Measurements from ENCODE around the gene LYRM9. TPM values are rescaled to one million over a fixed set of nuclear protein-coding genes. Genes with fewer than 3 reads are reported as not detected.
A peak's percentile ranks its signal among the peaks of the same experiment; 100 is the strongest.

The LYRM9 gene
- total and polyA plus RNA-seq, 9 of the 15 experiments (the other 6 are each of a cell fraction or from before 2014, with no cell fraction given) = 0.98 to 4.7 (median 1.8) TPM

GRCh38 chr17:27879987-27880608, 13.1 kb downstream of the LYRM9 start (continued):
- TF ChIP-seq KDM5B (IDR thresholded peaks at IDR 0.05; ENCODE audit: insufficient replicate concordance, low read depth, low read length) (no peak), TRIM25 (IDR thresholded peaks at IDR 0.05; ENCODE audit: borderline replicate concordance) (no peak), MYNN (IDR thresholded peaks at IDR 0.05) (no peak), MYNN (CRISPR knock-in tag; IDR thresholded peaks at IDR 0.05) (no peak), TFAM (CRISPR knock-in tag; conservative IDR thresholded peaks at IDR 0.05) (no peak), SFPQ (IDR thresholded peaks at IDR 0.05; ENCODE audit: low read depth, low read length) (no peak), ZFPM2 (CRISPR knock-in tag; IDR thresholded peaks at IDR 0.05) (no peak), HMG20A (CRISPR knock-in tag; conservative IDR thresholded peaks at IDR 0.05) (no peak), ZNF316 (IDR thresholded peaks at IDR 0.05) (peak; percentile 54), CREB3 (tag; conservative IDR thresholded peaks at IDR 0.05; ENCODE audit: low read depth) (no peak), NCOA1 (IDR thresholded peaks at IDR 0.05; ENCODE audit: low read depth) (no peak), CC2D1A (IDR thresholded peaks at IDR 0.05) (peak; percentile 34; the same call in 1 of the 2 replicates), ZBTB34 (CRISPR knock-in tag; IDR thresholded peaks at IDR 0.05) (no peak), CREM (IDR thresholded peaks at IDR 0.05; ENCODE audit: low read depth) (peak; percentile 51; the same call in 1 of the 2 replicates), NFE2 (IDR thresholded peaks at IDR 0.05; ENCODE audit: low read depth) (peak; percentile 43; the same call in 1 of the 2 replicates), C11orf30 (IDR thresholded peaks at IDR 0.05; ENCODE audit: low read depth) (0 out of 2 replicates have a peak, but pooled peaks have one; percentile 23), SMC3 (conservative IDR thresholded peaks at IDR 0.05; ENCODE audit: insufficient read depth, low read depth, low read length) (peak; percentile 78), ID3 (CRISPR knock-in tag; IDR thresholded peaks at IDR 0.05) (no peak), ID3 (tag; IDR thresholded peaks at IDR 0.05) (no peak), MAZ (CRISPR knock-in tag; conservative IDR thresholded peaks at IDR 0.05 in 1 of 2, IDR thresholded peaks at IDR 0.05 in 1 of 2) (peak in 1 of 2 experiments; percentile 60; a peak in 1 of 4 replicates), GMEB1 (CRISPR knock-in tag; IDR thresholded peaks at IDR 0.05) (no peak)

All from K562 (cell line).